PC-9 (cell line): ENCODE measurements around the gene MAN1A2.
"Not testable (repeated sequence)": the region's sequence is repeated elsewhere in the genome, so short reads cannot be mapped to it uniquely, and the experiment has no call there.

Experiments used
- CTCF ChIP-seq: fragments of 200-600 bp; sonication (generic); conservative IDR thresholded peaks from 2 replicates; pipeline ENCODE4 v1.6.1; 2017; ENCODE audit warnings: mixed run types, antibody characterized with exemption, mild to moderate bottlenecking, moderate library complexity
- EZH2 ChIP-seq: fragments of 200-600 bp; sonication (generic); IDR thresholded peaks from 2 replicates; pipeline ENCODE4 v1.8.0; 2017; ENCODE audit warnings: antibody characterized with exemption, low read depth

GRCh38 chr1:117458410-117458809 is 91.2 kb downstream of the MAN1A2 start:
- TF ChIP-seq EZH2, CTCF: not testable (repeated sequence)
